Spinal cord (tissue), 10 donors: ENCODE measurements around the gene NCAN. TPM values are rescaled to one million over a fixed set of nuclear protein-coding genes. Genes with fewer than 3 reads are reported as not detected.

ENCODE experiments used
- DNase-seq, 6 donors: peaks; one replicate each; pipeline versions ENCODE4 v3.0.0 to v3.0.0-alpha.2; 2013 to 2015; ENCODE audit warnings: low spot score in 6 of 6, low read depth in 4 of 6
- H3K27ac ChIP-seq: one replicate; pipeline ENCODE4 v1.5.1; 2013; ENCODE audit warnings: low read depth, low read length, control low read depth
- H3K27me3 ChIP-seq: one replicate; pipeline ENCODE4 v1.6.1; 2013; ENCODE audit warnings: low read length; ENCODE audit not compliant: control insufficient read depth, insufficient read depth
- H3K36me3 ChIP-seq: one replicate; pipeline ENCODE4 v1.6.1; 2013; ENCODE audit warnings: low read length; ENCODE audit not compliant: control insufficient read depth, insufficient read depth
- H3K4me1 ChIP-seq: one replicate; pipeline ENCODE4 v1.6.1; 2013; ENCODE audit warnings: low read length; ENCODE audit not compliant: control insufficient read depth, insufficient read depth
- H3K4me3 ChIP-seq: one replicate; pipeline ENCODE4 v1.5.1; 2013; ENCODE audit warnings: low read depth, low read length, control low read depth
- H3K9me3 ChIP-seq: one replicate; pipeline ENCODE4 v1.6.1; 2013; ENCODE audit warnings: low read length; ENCODE audit not compliant: control insufficient read depth, insufficient read depth
- WGBS: methylation state at CpG from one replicate; pipeline ENCODE4 v1.1.5; 2013; ENCODE audit warnings: missing lambda C conversion rate; ENCODE audit not compliant: insufficient coverage; 5-methylcytosine and 5-hydroxymethylcytosine counted together
- long read RNA-seq, 4 donors: transcript quantifications; one replicate each; lab custom pipeline, GENCODE V29; 2026
- polyA plus RNA-seq, 2 donors: library from polyadenylated mRNA; unstranded; fragments of 120-200 nt; gene quantifications; one replicate each; pipeline ENCODE4 v1.2.1, GENCODE V29; 2013; ENCODE audit not compliant: insufficient read length in 2 of 2
- total RNA-seq, 2 donors: library from RNA; depleted of rRNA in 1 of 2; stranded (reverse); fragments of 120-200 nt in 1 of 2; fragments of >200 nt in 1 of 2; gene quantifications; one replicate each; pipeline versions ENCODE4 v1.2.3 to v1.2.4, GENCODE V29; 2013 to 2014
- donor health status: healthy.

The NCAN gene
- total RNA-seq: 100 to 1,000 TPM; 135 to 184 TPM
- 100 to 1,000 TPM; 491 to 623 TPM for polyA plus RNA-seq
- long read RNA-seq, donor 1, full-length matches to known transcripts: 29 of 212 reads
- long read RNA-seq, donor 1, partial matches to known transcripts: 183 of 212 reads
- long read RNA-seq, donor 1, other reads (novel, unspliced or antisense): 0 of 212 reads
- long read RNA-seq, donor 2, full-length matches to known transcripts: 6 of 190 reads
- long read RNA-seq, donor 2, partial matches to known transcripts: 184 of 190 reads
- long read RNA-seq, donor 2, other reads (novel, unspliced or antisense): 0 of 190 reads
- long read RNA-seq, donor 3, full-length matches to known transcripts: 7 of 157 reads
- long read RNA-seq, donor 3, partial matches to known transcripts: 150 of 157 reads
- long read RNA-seq, donor 3, other reads (novel, unspliced or antisense): 0 of 157 reads
- long read RNA-seq, donor 4, partial matches to known transcripts: 53 of 67 reads
- long read RNA-seq, donor 4, other reads (novel, unspliced or antisense): 14 of 67 reads

GRCh38 chr19:19211499-19212420, at the start of gene NCAN:
Gene NCAN (plus strand): TSS chr19:19211958. CDS start chr19:19216954, 4,996 bp downstream.
- Histone ChIP-seq H3K27me3 (no peaks in the 10 kb centered on the region), H3K9me3 (no peaks in the 10 kb centered on the region), H3K36me3 (peaks cover 21% of the 10 kb centered on the region), H3K4me1 (peaks cover 71% of the 10 kb centered on the region), H3K4me3 (peak within 1 kb of the TSS; percentile 66), H3K27ac (peak within 1 kb of the TSS; percentile 61)
- peak in 3 of 6 donors; percentile 68 to 90 (median 89) for DNase-seq
- whole genome bisulfite sequencing: 7% methylated on average over 54 of the region's 54 CpGs

DNA sequence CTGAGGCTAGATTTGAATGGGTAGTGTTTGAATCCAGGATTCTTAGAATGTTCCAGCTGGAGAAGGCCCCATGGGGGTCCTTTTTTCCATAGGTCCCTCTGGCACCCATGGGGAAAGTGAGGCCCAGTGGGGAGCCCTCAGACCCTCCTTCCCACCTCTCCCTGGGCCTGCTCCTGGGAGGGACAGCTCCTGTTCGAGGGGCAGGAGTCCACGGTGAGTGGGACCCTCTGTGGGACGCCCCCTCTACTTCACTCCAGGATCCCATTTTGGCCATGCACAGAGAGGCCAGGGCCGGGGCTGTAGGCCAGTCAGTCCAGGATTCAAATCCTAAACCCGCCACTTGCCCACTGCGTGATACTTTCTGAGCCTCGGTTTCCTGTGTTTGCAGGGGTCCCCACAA, 49.3 kb upstream of the NCAN start:
- no peak for DNase-seq
- WGBS: 82% methylated on average over 7 of the region's 7 CpGs
- no peaks in the 10 kb centered on the region for H3K27me3 ChIP-seq
- H3K36me3 ChIP-seq: peaks cover 8% of the 10 kb centered on the region
- H3K9me3 ChIP-seq: no peaks in the 10 kb centered on the region
- H3K27ac ChIP-seq: no peak overlapping the region
- H3K4me1 ChIP-seq: no peaks in the 10 kb centered on the region
- H3K4me3 ChIP-seq: no peak overlapping the region

DNA sequence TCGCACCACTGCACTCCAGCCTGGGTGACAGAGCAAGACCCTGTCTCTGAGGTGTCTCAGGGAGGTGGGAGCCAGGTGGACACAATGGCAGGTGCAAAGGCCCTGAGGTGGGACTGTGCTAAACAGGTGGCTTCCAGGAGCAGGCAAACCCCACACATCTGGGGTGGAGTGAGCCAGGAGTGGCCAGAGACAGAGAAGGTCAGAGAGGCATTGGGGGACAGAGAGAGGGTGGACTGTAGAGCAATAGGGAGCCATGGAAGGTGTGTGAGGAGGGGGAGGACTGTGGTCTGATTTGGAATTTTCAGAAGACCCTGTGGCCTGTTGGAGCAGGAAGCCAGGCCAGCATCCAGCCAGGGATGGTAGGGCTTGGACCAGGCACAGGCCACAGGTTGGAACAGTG, 46.4 kb upstream of the NCAN start:
- 100% methylated on average over 1 of the region's 1 CpG for WGBS
- Histone ChIP-seq H3K4me1 (peaks cover 7% of the 10 kb centered on the region), H3K4me3 (no peak overlapping the region), H3K9me3 (no peaks in the 10 kb centered on the region), H3K36me3 (peaks cover 8% of the 10 kb centered on the region), H3K27me3 (no peaks in the 10 kb centered on the region), H3K27ac (no peak overlapping the region)
- no peak for DNase-seq

- 83% methylated on average over 2 of the region's 3 CpGs for WGBS
- H3K4me1 ChIP-seq: peaks cover 17% of the 10 kb centered on the region
- peaks cover 7% of the 10 kb centered on the region for H3K27me3 ChIP-seq
- H3K36me3 ChIP-seq: peaks cover 12% of the 10 kb centered on the region
- no peaks in the 10 kb centered on the region for H3K9me3 ChIP-seq
- DNase-seq: no peak
- H3K4me3 ChIP-seq: no peak overlapping the region
- no peak overlapping the region for H3K27ac ChIP-seq
These were observed 44.1 kb upstream of the NCAN start for GRCh38 chr19:19167612-19168011.

GRCh38 chr19:19169236-19170052, 42.3 kb upstream of the NCAN start:
- 76% methylated on average over 8 of the region's 9 CpGs for WGBS
- Histone ChIP-seq H3K4me3 (no peak overlapping the region), H3K9me3 (no peaks in the 10 kb centered on the region), H3K4me1 (peaks cover 17% of the 10 kb centered on the region), H3K27me3 (peaks cover 7% of the 10 kb centered on the region), H3K36me3 (peaks cover 12% of the 10 kb centered on the region), H3K27ac (no peak overlapping the region)
- DNase-seq: no peak

DNA sequence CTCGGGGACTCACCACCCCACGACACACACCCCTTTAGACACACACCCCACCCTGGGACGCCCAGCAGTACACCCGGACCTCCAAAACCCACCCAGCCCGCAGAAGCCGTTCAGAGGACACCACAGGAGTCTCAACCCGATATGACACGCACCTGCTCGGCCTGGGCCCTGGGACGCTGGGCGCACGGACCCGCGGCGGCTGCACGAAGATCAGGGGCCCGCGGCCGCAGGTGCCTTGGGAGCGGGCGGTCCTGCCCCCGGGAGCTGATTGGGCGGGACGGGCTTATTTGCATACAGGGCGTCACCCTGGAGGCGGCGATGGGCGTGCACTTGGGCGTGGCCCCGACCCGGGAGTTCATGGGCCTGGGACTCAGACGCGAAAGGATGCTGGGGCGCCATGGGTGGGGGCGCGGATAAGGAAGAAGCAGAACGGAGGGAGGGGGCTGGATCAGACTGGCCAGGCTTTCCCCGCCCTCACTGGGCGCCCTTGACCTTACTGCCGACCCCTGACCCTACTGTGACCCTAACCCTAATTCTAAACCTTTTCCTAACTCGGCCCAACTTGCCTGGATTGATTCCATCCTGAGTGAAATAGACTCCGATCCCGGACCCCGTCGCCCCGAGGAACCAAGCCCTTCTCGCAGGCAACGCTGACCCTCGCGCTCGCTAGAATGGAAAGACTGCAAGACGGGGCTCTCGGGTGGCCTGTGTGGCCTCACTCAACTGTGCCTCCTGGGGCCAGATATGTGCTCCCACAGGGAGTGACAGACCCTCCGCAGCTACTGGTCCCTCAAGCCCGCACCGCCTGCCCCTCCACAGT, 41.5 kb upstream of the NCAN start, which contains the start of gene MEF2B:
Gene MEF2B (minus strand): TSS at position 211 of the 820 bp plus-strand sequence. CDS start 19,528 bp downstream, outside the sequence.
- no peak within 1 kb of the TSS for H3K27ac ChIP-seq
- peaks cover 22% of the 10 kb centered on the region for H3K4me1 ChIP-seq
- peaks cover 7% of the 10 kb centered on the region for H3K27me3 ChIP-seq
- H3K4me3 ChIP-seq: no peak within 1 kb of the TSS
- peaks cover 7% of the 10 kb centered on the region for H3K36me3 ChIP-seq
- DNase-seq: peak in 3 of 6 donors; percentile 28 to 80 (median 76)
- WGBS: 4% methylated on average over 50 of the region's 56 CpGs
- no peaks in the 10 kb centered on the region for H3K9me3 ChIP-seq

DNA sequence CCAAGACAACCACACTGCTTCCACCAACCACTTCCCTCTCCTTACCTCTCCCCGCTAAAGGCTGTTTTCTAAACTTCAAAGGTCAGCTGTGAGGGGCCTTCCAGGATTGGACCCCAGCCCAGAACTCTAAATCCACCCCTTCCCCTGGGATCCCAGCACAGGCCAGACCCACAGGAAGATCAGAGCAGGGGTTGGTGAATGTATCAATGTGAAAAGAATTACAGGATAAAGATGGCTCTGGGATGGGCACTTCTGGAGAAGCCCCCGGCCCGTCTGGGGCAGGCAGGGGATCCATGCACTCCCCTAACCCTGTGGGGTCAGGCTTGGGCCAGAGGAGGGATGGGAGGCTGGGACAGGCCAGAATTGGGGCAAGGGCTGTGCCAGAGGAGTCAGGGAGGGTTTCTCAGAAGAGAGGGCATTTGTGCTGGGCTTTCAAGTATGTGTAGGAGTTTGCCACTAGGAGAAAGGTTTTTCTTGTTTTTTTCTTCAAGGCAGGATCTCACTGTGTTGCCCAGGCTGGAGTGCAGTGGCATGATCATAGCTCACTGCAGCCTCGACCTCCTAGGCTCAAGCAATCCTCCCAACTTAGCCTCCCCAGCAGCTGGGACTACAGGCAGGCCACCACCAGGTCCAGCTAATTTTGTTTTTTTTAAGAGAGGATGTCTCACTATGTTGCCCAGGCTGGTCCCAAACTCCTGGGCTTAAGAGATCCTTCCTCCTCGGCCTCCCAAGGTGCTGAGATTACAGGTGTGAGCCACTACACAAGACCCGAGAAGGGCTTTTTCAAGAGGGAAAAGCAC, 40.7 kb upstream of the NCAN start:
- Histone ChIP-seq H3K27me3 (peaks cover 7% of the 10 kb centered on the region), H3K4me1 (peaks cover 22% of the 10 kb centered on the region), H3K27ac (no peak overlapping the region), H3K4me3 (no peak overlapping the region), H3K36me3 (peaks cover 10% of the 10 kb centered on the region), H3K9me3 (no peaks in the 10 kb centered on the region)
- 80% methylated on average over 5 of the region's 6 CpGs for WGBS
- no peak for DNase-seq
